ENCODE measurements around the gene MEX3D.
A peak's percentile ranks its signal among the peaks of the same experiment; 100 is the strongest.

MEX3D gene

DNA sequence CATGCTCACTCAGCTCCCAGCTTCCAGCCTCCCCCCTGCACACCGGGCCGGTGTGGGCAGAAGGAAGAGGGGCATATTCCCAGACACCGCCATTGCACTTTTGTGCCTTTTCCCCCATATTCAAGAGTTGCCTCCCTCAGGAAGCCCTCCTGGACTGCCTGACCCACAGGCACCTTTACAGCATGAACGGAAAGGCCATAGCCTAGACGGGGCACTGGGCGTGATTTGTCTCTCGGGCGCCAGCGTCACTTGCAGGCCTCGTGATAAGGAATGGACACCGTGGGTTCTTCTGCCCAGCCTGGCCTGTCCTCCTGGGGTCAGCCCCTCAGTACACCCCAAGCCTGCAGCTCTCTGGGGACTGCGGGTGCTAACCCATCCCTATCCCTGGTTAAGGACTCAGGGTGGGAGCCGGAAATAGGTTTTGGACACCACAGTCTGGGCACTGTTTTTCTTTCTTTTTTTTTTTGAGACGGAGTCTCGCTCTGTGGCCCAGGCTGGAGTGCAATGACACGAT lies 38.1 kb upstream of the MEX3D start:
- intact Hi-C loops (cut with micrococcal nuclease), result loop anchor here (5.0 kb wide), 1 partner anchor 66 kb away; no protein-coding TSS in a partner anchor
- Mint-ChIP-seq H3K4me1 (ENCODE audit: low read depth) (peaks cover 72% of the 10 kb centered on the region), H3K27me3 (peaks cover 12% of the 10 kb centered on the region), H3K27ac (peak overlapping the region; percentile 98), H3K4me3 (peak overlapping the region; percentile 97), H3K36me3 (ENCODE audit: low read depth) (peaks cover 47% of the 10 kb centered on the region), H3K9me3 (no peaks in the 10 kb centered on the region)

DNA sequence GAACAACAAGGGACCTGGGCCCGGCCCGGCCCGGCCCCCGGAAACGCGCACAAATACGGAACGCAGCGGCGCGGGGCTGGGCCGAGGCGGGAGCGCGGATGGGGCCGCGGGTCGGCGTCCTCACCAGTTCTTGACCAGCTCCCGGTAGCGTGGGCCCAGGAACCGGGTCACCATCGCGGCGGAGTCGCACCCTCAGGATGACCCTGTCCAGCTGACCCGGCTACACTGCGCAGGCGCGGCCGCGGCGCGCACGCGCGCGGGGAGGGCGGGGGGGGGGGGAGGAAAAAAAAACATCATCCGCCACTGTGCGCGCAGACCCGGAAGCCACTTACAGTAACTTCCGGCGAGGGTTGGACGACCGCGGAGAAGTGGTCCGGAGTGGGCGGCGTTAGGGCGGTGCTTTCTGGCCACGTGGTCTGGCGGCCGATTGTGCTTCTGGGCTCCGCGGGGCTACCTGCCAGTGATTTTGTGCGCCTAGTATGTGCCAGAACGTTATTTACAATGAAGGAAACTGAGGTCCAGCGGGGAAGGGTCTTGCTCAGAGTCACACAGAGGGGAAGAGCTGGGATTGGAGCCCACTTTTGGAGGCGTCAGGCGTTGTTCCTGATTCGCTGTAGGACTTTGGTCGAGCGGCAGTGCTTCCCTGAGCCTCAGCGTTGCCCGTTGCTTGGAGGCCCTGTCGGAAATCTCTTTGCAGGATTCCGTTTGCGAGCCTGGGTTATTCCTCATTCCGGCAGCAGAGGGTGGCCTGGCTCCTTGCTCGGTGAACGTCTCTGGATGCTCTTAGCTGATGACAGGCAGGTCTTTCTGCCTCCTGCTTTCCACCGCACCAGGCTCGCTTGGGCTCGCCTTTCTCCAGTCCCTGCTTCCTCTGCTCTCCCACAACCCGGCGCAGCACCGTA lies 37.4 kb upstream of the MEX3D start, which contains the start of gene UQCR11:
UQCR11 (minus strand) TSS at position 227 of the 902 bp plus-strand sequence; CDS start at position 174, 53 bp downstream.
- Mint-ChIP-seq H3K4me1 (ENCODE audit: low read depth) (peaks cover 77% of the 10 kb centered on the region), H3K36me3 (ENCODE audit: low read depth) (peaks cover 41% of the 10 kb centered on the region), H3K27me3 (peaks cover 12% of the 10 kb centered on the region), H3K9me3 (no peaks in the 10 kb centered on the region), H3K4me3 (peak within 1 kb of the TSS; percentile 97), H3K27ac (peak within 1 kb of the TSS; percentile 98)
- intact Hi-C loops (cut with micrococcal nuclease), result loop anchor here (1.0 to 5.0 kb wide), 3 partner anchors 13 to 67 kb away; partner anchors contain the start of gene MBD3

DNA sequence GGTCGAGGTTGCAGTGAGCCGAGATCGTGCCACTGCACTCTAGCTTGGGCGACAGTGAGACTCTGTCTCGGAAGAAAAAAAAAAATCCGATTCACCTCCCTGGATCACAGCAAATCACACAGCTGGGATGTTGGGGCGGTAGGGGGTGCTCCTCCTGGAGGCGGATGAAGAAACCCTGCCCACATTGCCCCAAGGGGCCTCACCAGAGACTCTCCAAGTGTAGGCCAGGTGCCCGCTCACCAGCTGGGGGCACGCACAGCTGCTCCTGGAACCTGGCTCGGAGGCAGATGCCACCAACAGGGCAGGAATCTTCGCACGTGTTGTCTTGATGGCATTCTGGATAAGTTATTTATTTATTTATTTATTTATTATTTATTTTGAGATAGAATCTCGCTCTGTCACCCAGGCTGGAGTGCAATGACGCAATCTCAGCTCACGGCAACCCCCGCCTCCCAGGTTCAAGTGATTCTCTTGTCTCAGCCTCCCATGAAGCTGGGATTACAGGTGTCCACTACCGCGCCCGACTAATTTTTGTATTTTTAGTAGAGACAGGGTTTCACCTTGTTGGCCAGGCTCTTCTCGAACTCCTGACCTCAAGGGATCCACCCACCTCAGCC lies 34.1 kb upstream of the MEX3D start:
- Mint-ChIP-seq H3K4me1 (ENCODE audit: low read depth) (peaks cover 54% of the 10 kb centered on the region), H3K36me3 (ENCODE audit: low read depth) (peaks cover 54% of the 10 kb centered on the region), H3K9me3 (no peaks in the 10 kb centered on the region), H3K27me3 (no peaks in the 10 kb centered on the region), H3K4me3 (no peak overlapping the region), H3K27ac (peak overlapping the region; percentile 60)
- intact Hi-C loops (cut with micrococcal nuclease), result no loop called here

DNA sequence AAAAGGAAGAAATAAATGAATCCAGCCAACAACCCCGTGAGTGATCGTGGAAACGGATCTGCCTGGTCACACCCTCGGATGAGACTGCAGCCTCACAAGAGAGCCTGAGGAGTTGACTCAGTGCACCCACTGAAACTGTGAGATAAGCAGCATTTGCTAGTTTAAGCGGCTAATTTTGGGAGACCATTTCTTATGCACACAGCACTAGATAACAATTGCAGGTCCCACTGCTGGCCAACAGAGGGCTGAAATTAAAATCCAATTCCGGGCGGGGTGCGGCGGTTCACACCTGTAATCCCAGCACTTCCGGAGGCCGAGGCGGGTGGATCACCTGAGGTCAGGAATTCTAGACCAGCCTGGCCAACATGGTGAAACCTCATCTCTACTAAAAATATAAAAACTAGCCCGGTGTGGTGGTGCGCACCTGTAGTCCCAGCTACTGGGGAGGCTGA lies 33.5 kb upstream of the MEX3D start:
- no peaks in the 10 kb centered on the region for H3K27me3 Mint-ChIP-seq
- H3K4me3 Mint-ChIP-seq, result no peak overlapping the region
- H3K27ac Mint-ChIP-seq, result peak overlapping the region; percentile 60
- H3K36me3 Mint-ChIP-seq (ENCODE audit: low read depth), result peaks cover 60% of the 10 kb centered on the region
- intact Hi-C loops (cut with micrococcal nuclease), result no loop called here
- H3K9me3 Mint-ChIP-seq, result no peaks in the 10 kb centered on the region
- H3K4me1 Mint-ChIP-seq (ENCODE audit: low read depth), result peaks cover 49% of the 10 kb centered on the region

DNA sequence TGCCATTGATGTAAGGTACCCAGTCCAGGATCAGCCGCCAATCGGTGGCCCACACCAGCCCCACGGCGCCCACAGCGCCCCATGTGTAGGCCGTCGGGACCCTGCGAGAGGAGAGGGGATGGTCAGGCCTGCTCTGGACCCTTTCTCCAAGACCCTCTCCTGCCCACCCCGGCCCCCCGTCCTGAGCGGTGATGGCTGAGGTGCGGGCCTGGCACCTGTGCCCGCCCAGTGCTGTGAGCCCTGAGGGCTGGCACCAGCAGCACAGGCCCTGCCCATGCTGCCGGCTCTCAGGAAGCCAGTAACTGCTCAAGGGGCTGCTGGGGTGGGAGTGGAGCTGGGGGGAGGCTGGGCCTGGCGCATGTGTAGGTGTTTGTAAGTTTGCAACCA lies 31.3 kb upstream of the MEX3D start:
- Mint-ChIP-seq H3K9me3 (no peaks in the 10 kb centered on the region), H3K27me3 (no peaks in the 10 kb centered on the region), H3K27ac (no peak overlapping the region), H3K36me3 (ENCODE audit: low read depth) (peaks cover 73% of the 10 kb centered on the region), H3K4me1 (ENCODE audit: low read depth) (peaks cover 37% of the 10 kb centered on the region), H3K4me3 (no peak overlapping the region)
- intact Hi-C loops (cut with micrococcal nuclease), result no loop called here

DNA sequence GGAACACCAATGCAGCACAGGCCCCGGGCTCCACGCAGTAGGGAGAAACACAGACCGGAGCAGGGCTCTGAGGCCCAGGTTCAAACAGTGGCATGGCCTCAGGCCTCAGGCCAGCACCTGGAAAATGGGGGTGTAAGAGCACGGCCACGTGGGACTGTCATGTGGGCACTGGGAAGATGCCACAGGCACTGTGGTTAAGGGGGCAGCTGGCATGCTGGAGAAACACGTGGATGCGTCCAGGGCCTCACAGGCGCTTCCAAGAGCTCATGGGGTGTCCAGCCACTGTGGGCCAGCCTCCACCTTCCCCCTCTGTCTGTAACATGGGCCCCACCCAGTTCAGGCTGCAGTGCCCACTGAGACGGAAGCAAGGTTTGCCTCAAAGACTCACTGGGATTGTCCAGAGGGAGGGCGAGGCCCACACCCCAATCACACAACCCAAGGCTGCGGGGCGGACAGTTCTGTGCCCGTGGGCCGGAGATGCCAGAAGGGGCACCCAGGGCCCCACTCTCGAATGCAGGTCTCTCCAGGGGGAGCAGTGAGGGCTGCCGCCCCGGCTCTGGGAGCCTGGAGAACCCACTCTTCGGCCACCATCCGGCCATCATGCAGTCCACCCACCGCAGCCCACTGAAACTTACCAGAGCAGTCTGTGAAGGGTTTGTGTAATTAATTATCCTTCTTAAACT lies 30.8 kb upstream of the MEX3D start:
- intact Hi-C loops (cut with micrococcal nuclease), result no loop called here
- H3K4me1 Mint-ChIP-seq (ENCODE audit: low read depth), result peaks cover 31% of the 10 kb centered on the region
- H3K27me3 Mint-ChIP-seq, result no peaks in the 10 kb centered on the region
- no peak overlapping the region for H3K4me3 Mint-ChIP-seq
- H3K27ac Mint-ChIP-seq, result no peak overlapping the region
- H3K9me3 Mint-ChIP-seq, result no peaks in the 10 kb centered on the region
- H3K36me3 Mint-ChIP-seq (ENCODE audit: low read depth), result peaks cover 77% of the 10 kb centered on the region

DNA sequence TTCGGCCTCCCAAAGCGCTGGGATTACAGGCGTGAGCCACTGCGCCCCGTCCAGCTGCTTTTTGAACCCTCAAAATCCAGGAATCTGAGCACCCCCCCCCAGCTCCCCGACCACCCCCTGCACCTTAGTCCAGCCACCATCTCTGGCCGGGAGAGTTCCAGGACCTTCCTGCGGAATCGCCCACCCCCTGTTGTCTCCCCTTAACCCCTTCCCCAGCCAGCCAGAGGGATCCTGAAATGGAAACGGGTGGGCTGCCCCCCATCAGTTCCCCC lies 25.3 kb upstream of the MEX3D start:
- no peaks in the 10 kb centered on the region for H3K9me3 Mint-ChIP-seq
- peak overlapping the region; percentile 91 for H3K4me3 Mint-ChIP-seq
- no peaks in the 10 kb centered on the region for H3K27me3 Mint-ChIP-seq
- H3K27ac Mint-ChIP-seq, result peak overlapping the region; percentile 95
- H3K36me3 Mint-ChIP-seq (ENCODE audit: low read depth), result peaks cover 46% of the 10 kb centered on the region
- intact Hi-C loops (cut with micrococcal nuclease), result no loop called here
- H3K4me1 Mint-ChIP-seq (ENCODE audit: low read depth), result peaks cover 30% of the 10 kb centered on the region

DNA sequence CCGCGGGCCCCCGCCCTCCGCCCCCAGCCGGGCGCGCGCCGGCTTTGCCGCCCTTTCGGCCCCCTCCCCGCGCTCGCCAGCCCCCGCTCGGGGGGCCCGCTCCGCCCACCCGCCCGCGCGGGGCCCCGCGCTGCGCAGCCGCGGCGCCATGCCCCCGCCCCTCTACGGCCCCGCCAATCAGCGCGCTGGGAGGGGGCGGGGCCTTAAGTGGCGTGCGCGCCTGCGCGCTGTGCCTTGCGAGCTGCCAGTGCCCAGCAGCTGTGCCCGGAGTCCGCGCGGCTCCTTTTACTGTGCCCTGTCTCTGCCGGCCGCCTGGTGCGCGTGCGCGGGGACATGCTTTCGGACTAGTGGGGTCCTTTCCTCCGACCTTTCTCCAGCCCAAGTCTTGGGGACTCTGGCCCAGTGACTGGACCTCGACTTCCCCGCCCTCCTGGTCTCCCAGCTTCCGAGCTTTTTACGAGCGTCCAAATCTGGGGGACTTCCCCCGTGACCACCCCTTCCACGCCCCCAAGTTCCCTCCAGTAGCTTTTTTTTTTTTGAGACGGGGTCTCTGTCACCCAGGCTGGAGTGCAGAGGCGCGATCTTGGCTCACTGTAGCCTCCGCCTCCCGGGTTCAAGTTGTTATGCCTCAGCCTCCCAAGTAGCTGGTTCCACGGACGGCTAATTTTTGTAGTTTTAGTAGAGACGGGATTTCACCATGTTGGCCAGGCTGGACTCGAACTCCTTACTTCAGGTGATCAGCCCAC lies 24.8 kb upstream of the MEX3D start, which contains the start of gene MBD3:
MBD3 (minus strand) TSS at position 111 of the 746 bp plus-strand sequence. CDS start 234 bp downstream, outside the sequence.
- Mint-ChIP-seq H3K4me1 (ENCODE audit: low read depth) (peaks cover 31% of the 10 kb centered on the region), H3K9me3 (no peaks in the 10 kb centered on the region), H3K27me3 (no peaks in the 10 kb centered on the region), H3K27ac (peak within 1 kb of the TSS; percentile 95), H3K4me3 (peak within 1 kb of the TSS; percentile 91), H3K36me3 (ENCODE audit: low read depth) (peaks cover 41% of the 10 kb centered on the region)
- intact Hi-C loops (cut with micrococcal nuclease), result loop anchor here (1.0 kb wide), 1 partner anchor 12 kb away; the partner anchor contains the start of gene UQCR11

DNA sequence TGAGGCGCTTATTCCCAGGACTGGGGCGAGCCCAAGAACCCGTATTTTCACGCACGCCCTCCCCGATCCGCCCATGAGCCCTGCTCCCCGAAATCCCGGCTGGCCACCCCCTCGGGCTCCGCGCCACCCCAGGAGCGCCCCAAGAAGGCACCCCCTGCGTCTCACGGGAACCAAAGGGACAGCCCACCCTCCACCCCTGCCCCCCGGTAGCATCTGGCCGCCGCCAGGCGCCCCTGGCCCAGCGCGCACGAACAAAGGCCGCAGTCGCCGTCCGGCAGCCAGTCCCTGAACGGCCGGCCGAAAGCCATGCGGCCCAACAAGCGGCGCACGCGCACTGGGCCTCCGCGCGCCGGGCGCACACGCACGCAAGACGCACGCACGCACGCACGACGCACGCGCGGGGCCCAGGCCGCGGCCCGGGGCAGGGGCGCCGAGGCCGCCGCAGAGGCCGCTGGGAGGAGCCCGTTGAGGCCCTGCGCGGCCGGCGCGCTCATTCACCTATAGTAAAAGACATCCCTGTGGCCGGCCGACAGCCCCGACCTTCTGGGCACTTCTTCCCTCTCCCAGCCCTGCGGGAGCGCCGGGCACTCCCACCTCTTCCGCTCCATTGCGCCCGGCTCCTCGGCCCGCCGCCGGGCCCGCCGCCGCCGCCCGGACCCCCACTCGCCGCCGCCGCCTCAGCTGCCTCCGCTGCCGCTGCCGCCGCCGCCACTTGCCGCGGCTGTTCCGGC lies 24.1 kb upstream of the MEX3D start:
- Mint-ChIP-seq H3K9me3 (no peaks in the 10 kb centered on the region), H3K4me3 (peak overlapping the region; percentile 82), H3K4me1 (ENCODE audit: low read depth) (peaks cover 35% of the 10 kb centered on the region), H3K27me3 (no peaks in the 10 kb centered on the region), H3K27ac (peak overlapping the region; percentile 95), H3K36me3 (ENCODE audit: low read depth) (peaks cover 34% of the 10 kb centered on the region)
- intact Hi-C loops (cut with micrococcal nuclease), result loop anchor here (1.0 kb wide), 1 partner anchor 13 kb away; the partner anchor contains the start of gene UQCR11

DNA sequence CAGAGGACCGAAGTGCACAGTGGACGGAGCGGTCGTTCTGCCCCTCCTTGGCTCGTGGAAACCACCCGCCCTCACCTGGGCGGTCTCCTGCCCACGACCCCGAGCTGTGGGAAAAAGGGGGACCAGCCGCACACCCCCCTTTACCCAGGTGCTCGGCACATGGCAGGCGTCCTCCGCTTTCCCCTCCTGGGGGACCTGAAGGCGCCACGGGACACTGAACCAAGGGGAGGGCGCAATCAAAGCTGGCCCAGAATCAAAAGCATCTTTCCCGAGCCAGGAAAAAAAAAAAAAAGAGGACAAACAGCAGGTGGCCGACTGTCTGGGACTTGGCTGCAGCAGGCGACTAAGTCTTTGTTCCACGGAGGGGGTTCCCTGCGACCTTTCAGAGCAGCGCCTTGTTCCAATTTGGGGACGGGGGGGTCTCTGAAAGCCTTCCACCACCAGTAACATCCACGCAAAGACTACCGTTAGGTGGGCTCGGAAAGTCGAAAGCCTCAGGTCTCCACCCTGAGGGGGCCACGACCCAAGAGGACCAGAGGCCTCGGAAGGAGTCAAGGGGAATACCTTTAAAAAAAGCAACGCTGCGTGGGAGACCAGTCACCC lies 23.4 kb upstream of the MEX3D start:
- peaks cover 35% of the 10 kb centered on the region for H3K4me1 Mint-ChIP-seq (ENCODE audit: low read depth)
- H3K4me3 Mint-ChIP-seq, result peak overlapping the region; percentile 82
- intact Hi-C loops (cut with micrococcal nuclease), result loop anchor here (1.0 kb wide), 1 partner anchor 14 kb away; the partner anchor contains the start of gene UQCR11
- peak overlapping the region; percentile 95 for H3K27ac Mint-ChIP-seq
- H3K9me3 Mint-ChIP-seq, result no peaks in the 10 kb centered on the region
- H3K27me3 Mint-ChIP-seq, result no peaks in the 10 kb centered on the region
- peaks cover 27% of the 10 kb centered on the region for H3K36me3 Mint-ChIP-seq (ENCODE audit: low read depth)

DNA sequence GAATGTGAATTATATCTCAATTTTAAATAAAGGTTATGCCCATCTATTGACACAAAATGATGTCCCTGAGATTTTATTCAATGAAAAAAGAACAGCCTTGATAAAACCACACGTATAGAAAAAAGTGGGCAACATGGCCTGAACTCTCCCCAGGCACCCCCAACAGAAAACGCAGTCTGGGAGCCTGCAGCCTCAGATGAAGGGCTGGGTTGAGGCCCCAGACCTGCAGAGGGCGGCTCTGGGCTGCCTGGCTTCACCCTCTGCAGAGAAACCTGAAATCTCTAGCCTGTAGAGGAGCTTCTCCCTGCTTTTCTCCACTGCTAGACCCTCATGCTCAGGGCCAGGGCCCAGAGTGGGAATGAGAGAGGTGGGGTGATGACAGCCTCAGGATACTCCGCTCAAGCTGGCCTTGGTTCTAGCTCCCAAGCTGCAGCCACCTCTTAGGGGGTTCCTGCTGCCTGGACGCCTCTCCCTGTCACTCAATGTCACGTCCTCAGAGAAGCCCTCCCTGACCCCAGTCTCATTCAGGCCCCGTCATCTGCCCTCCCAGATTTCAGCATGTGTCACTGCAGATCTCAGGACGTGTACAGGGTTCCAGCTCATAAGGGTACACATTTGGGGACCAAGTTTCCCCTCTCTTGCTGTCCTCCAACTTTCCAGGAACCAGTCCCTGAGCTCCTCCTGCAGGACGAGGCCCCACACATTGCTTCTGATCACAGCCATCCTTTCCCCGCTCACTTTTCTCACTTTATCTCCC lies 22.7 kb upstream of the MEX3D start:
- no peaks in the 10 kb centered on the region for H3K27me3 Mint-ChIP-seq
- H3K27ac Mint-ChIP-seq, result peak overlapping the region; percentile 95
- peaks cover 26% of the 10 kb centered on the region for H3K36me3 Mint-ChIP-seq (ENCODE audit: low read depth)
- intact Hi-C loops (cut with micrococcal nuclease), result no loop called here
- H3K9me3 Mint-ChIP-seq, result no peaks in the 10 kb centered on the region
- peaks cover 35% of the 10 kb centered on the region for H3K4me1 Mint-ChIP-seq (ENCODE audit: low read depth)
- peak overlapping the region; percentile 82 for H3K4me3 Mint-ChIP-seq

DNA sequence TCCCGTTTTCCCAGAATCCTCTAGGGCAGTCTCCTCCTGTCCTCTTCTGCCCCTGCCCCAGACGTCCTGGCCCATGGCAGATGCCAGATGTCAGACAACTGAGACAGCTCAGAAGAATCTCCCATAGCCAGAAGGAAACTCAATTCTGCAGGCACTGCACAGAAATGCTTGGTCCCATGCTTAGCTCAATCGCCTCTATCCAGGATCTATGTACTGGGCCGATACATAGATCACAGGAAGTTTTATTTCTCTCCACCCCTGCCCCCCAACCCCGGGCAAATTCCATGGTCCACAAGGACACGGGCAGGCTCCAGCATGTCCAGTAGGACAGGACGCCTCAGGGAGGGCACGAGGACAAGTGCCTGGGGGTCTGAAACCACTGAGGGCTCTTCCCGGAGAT lies 19.7 kb upstream of the MEX3D start:
- Mint-ChIP-seq H3K4me3 (no peak overlapping the region), H3K9me3 (no peaks in the 10 kb centered on the region), H3K36me3 (ENCODE audit: low read depth) (peaks cover 37% of the 10 kb centered on the region), H3K4me1 (ENCODE audit: low read depth) (peaks cover 29% of the 10 kb centered on the region), H3K27ac (peak overlapping the region; percentile 17), H3K27me3 (no peaks in the 10 kb centered on the region)
- intact Hi-C loops (cut with micrococcal nuclease), result no loop called here
